ENCODE measurements around the gene ADCY2. TPM values are rescaled to one million over a fixed set of nuclear protein-coding genes. Genes with fewer than 3 reads are reported as not detected.

The ADCY2 gene
- total RNA-seq, 2 donors from 2014 or later = not detected

DNA sequence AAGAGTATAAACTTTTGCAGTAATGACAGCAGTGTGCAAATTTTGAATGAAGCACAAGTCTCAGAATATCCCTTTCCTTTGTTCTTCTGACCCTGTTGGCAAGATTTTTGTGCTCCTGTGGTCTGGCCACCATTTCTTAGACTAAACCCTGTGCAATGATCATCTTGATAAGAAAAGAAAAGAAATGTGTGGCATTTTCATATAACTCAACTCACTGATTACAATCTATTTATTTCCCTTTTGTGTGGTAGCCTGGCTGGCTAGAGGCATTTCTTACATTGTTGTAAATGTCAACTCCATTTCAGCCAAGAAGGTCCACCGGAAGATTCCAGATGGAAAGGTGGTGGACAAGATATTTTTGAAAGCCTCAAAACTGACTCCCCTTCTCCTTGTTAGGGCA lies 41.9 kb downstream of the ADCY2 start:
- no peak for DNase-seq (ENCODE audit: low spot score)
- H3K27ac Mint-ChIP-seq = no peak overlapping the region
- ATAC-seq = no peak

GRCh38 chr5:7445068-7445467 lies 49.1 kb downstream of the ADCY2 start:
- Mint-ChIP-seq H3K27ac (no peak overlapping the region), H3K4me3 (no peak overlapping the region), H3K27me3 (no peaks in the 10 kb centered on the region), H3K36me3 (no peaks in the 10 kb centered on the region), H3K9me3 (no peaks in the 10 kb centered on the region), H3K4me1 (ENCODE audit: low read depth in 2 of 2) (no peaks in the 10 kb centered on the region)
- DNase-seq (ENCODE audit: low spot score) (no peak), ATAC-seq (no peak)

More for the DNA sequence above, 41.9 kb downstream of the ADCY2 start:
- Mint-ChIP-seq H3K9me3 (peaks cover 9% of the 10 kb centered on the region), H3K4me3 (no peak overlapping the region), H3K36me3 (no peaks in the 10 kb centered on the region), H3K27me3 (no peaks in the 10 kb centered on the region), H3K4me1 (ENCODE audit: low read depth in 2 of 2) (no peaks in the 10 kb centered on the region)

DNA sequence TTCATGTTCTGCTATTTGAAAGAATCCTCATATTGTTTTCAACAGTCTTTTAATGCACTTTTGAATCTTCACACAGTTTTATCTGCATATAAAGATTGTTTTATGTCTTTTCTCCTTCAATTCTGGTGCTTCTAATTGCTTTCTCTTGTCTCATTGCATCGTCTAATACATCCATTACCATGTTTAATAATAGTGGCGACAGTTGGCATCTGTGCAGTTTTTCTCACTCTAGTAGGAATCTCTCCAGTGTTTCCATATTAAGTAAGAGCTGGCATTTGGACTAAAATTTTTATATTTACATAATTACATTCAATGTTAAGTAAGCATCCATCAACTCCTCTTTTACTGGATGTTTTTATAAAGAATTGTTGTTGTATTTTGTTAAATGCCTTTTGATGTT lies 49.9 kb downstream of the ADCY2 start:
- no peak for DNase-seq (ENCODE audit: low spot score)

DNA sequence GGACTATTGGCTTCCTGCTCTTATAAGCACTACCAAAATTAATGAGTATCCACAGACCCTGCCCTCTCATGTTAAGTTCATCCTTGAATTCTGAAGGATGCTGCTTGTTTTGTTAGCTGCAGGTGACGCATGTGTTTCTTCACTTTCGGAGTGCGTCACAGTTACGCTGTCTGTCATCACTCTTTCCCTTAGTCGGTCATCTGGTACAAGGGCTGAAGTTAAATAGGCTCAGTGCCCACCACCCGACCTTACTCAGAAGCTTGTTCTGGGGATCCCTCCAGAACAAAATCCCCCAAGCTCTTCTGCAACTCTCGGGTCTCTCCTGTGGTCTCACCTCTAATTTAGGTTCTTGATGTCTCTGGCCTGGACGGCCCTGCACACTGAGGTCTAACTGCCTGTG lies 51.0 kb downstream of the ADCY2 start:
- Mint-ChIP-seq H3K36me3 (no peaks in the 10 kb centered on the region), H3K27ac (no peak overlapping the region), H3K4me3 (no peak overlapping the region), H3K27me3 (no peaks in the 10 kb centered on the region), H3K4me1 (ENCODE audit: low read depth in 2 of 2) (no peaks in the 10 kb centered on the region), H3K9me3 (no peaks in the 10 kb centered on the region)
- no peak for ATAC-seq
- DNase-seq (ENCODE audit: low spot score) = no peak

More for the DNA sequence above, 49.9 kb downstream of the ADCY2 start:
- ATAC-seq = no peak
- H3K36me3 Mint-ChIP-seq = no peaks in the 10 kb centered on the region
- H3K4me1 Mint-ChIP-seq (ENCODE audit: low read depth in 2 of 2) = no peaks in the 10 kb centered on the region
- no peak overlapping the region for H3K27ac Mint-ChIP-seq
- H3K9me3 Mint-ChIP-seq = no peaks in the 10 kb centered on the region
- no peak overlapping the region for H3K4me3 Mint-ChIP-seq
- no peaks in the 10 kb centered on the region for H3K27me3 Mint-ChIP-seq

- DNase-seq (ENCODE audit: low spot score) (no peak), ATAC-seq (no peak)
- Mint-ChIP-seq H3K27me3 (no peaks in the 10 kb centered on the region), H3K9me3 (no peaks in the 10 kb centered on the region), H3K27ac (no peak overlapping the region), H3K36me3 (no peaks in the 10 kb centered on the region), H3K4me3 (no peak overlapping the region), H3K4me1 (ENCODE audit: low read depth in 2 of 2) (no peaks in the 10 kb centered on the region)
These were observed 58.0 kb downstream of the ADCY2 start for GRCh38 chr5:7453947-7454346.

DNA sequence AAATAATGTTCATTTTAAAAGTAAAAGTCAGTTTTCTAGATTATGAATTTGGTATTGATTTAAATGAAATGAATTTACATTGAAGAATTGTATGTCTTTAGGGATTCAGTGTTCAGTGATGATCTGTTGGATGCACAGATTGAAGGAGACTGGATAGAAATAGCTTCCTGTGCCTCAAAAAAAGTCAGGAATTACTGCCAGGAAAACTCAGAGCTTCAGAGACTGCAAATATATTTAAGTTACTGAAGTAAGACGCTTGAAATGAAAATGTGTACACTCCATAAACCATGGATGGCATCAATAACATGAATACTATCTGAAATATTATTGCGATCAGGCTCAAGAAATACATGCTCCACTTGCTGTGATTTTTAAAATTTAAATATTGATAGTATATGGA lies 60.3 kb downstream of the ADCY2 start:
- Mint-ChIP-seq H3K27me3 (no peaks in the 10 kb centered on the region), H3K4me1 (ENCODE audit: low read depth in 2 of 2) (no peaks in the 10 kb centered on the region), H3K36me3 (no peaks in the 10 kb centered on the region), H3K9me3 (no peaks in the 10 kb centered on the region), H3K4me3 (no peak overlapping the region), H3K27ac (no peak overlapping the region)
- ATAC-seq (no peak), DNase-seq (ENCODE audit: low spot score) (no peak)

- H3K36me3 Mint-ChIP-seq = no peaks in the 10 kb centered on the region
- H3K27me3 Mint-ChIP-seq = no peaks in the 10 kb centered on the region
- DNase-seq (ENCODE audit: low spot score) = no peak
- no peak overlapping the region for H3K4me3 Mint-ChIP-seq
- no peaks in the 10 kb centered on the region for H3K4me1 Mint-ChIP-seq (ENCODE audit: low read depth in 2 of 2)
- H3K9me3 Mint-ChIP-seq = no peaks in the 10 kb centered on the region
- no peak for ATAC-seq
- H3K27ac Mint-ChIP-seq = no peak overlapping the region
These were observed 65.4 kb downstream of the ADCY2 start for GRCh38 chr5:7461371-7461770.

DNA sequence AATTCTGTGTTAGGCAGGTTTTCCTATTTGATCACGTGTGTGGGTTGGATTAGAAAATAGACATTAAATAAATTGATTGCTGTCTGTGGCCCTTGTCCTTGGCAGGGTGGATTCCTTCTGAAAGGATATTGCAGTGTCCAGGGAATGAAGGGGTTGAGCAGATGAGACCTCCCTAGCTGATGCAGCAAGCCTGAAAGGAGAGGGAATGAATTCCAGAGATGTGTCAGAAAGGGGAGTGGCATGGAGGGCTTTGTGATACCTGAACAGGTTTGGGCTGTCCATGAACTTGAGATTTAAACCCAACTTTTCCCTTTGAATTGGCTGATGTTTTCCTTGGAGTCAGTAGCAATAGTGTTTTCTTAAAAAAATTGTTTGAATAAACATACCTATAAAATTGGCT lies 66.8 kb downstream of the ADCY2 start:
- Mint-ChIP-seq H3K9me3 (no peaks in the 10 kb centered on the region), H3K4me3 (no peak overlapping the region), H3K4me1 (ENCODE audit: low read depth in 2 of 2) (no peaks in the 10 kb centered on the region), H3K27me3 (no peaks in the 10 kb centered on the region), H3K36me3 (no peaks in the 10 kb centered on the region), H3K27ac (no peak overlapping the region)
- DNase-seq (ENCODE audit: low spot score) = no peak
- no peak for ATAC-seq

GRCh38 chr5:7464182-7464581 lies 68.2 kb downstream of the ADCY2 start:
- H3K27ac Mint-ChIP-seq = no peak overlapping the region
- no peak for ATAC-seq
- no peak overlapping the region for H3K4me3 Mint-ChIP-seq
- H3K9me3 Mint-ChIP-seq = no peaks in the 10 kb centered on the region
- H3K4me1 Mint-ChIP-seq (ENCODE audit: low read depth in 2 of 2) = no peaks in the 10 kb centered on the region
- no peaks in the 10 kb centered on the region for H3K27me3 Mint-ChIP-seq
- DNase-seq (ENCODE audit: low spot score) = no peak
- no peaks in the 10 kb centered on the region for H3K36me3 Mint-ChIP-seq

- Mint-ChIP-seq H3K27ac (no peak overlapping the region), H3K9me3 (peaks cover 5% of the 10 kb centered on the region), H3K4me1 (ENCODE audit: low read depth in 2 of 2) (no peaks in the 10 kb centered on the region), H3K4me3 (no peak overlapping the region), H3K27me3 (no peaks in the 10 kb centered on the region), H3K36me3 (peaks cover 4% of the 10 kb centered on the region)
- no peak for ATAC-seq
- no peak for DNase-seq (ENCODE audit: low spot score)
These were observed 71.2 kb downstream of the ADCY2 start for GRCh38 chr5:7467179-7467578.

DNA sequence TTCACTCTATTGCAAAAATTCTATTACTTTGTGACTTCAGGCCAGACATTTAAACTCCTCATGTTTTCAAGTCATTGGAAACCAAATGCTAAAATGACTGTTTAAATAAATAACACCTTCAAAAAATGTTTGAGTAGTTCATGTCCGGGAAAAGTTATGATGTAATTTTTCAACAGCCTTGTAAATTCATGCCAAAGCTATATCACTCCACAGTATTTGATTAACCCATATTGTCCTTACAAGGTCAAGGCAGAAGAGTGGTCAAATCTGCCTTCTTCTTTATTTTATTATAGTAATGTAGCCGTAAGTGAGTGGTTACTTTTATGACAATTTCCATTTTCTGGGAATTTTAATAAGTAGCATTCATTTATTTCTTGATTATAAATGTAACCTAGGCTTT lies 72.8 kb downstream of the ADCY2 start:
- Mint-ChIP-seq H3K36me3 (peaks cover 4% of the 10 kb centered on the region), H3K4me3 (no peak overlapping the region), H3K27ac (no peak overlapping the region), H3K4me1 (ENCODE audit: low read depth in 2 of 2) (no peaks in the 10 kb centered on the region), H3K27me3 (no peaks in the 10 kb centered on the region), H3K9me3 (peaks cover 9% of the 10 kb centered on the region)
- DNase-seq (ENCODE audit: low spot score) = no peak
- ATAC-seq = no peak

GRCh38 chr5:7471710-7472109 lies 75.8 kb downstream of the ADCY2 start:
- peaks cover 4% of the 10 kb centered on the region for H3K36me3 Mint-ChIP-seq
- no peak overlapping the region for H3K27ac Mint-ChIP-seq
- H3K27me3 Mint-ChIP-seq = no peaks in the 10 kb centered on the region

DNA sequence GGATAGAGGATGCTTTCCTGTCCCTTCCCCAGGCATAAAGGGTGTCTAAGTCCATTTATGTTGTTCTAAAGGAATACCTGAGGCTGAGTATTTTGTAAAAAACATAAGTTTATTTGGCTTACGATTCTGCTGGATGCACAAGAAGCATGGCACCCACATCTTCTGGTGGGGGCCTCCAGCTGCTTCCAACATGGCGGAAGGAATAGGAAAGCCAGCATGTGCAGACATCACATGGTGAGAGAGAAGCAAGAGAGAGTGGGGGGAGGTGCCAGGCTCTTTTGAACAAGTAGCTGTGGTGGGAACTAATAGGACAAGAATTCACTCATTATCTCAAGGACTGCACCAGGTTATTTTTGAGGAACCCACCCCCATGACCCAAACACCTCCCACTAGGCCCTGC lies 77.2 kb downstream of the ADCY2 start:
- no peak overlapping the region for H3K27ac Mint-ChIP-seq
- H3K4me3 Mint-ChIP-seq = no peak overlapping the region
- peaks cover 4% of the 10 kb centered on the region for H3K36me3 Mint-ChIP-seq
- DNase-seq (ENCODE audit: low spot score) = no peak
- H3K27me3 Mint-ChIP-seq = no peaks in the 10 kb centered on the region
- peaks cover 14% of the 10 kb centered on the region for H3K9me3 Mint-ChIP-seq
- no peak for ATAC-seq
- H3K4me1 Mint-ChIP-seq (ENCODE audit: low read depth in 2 of 2) = no peaks in the 10 kb centered on the region

More at GRCh38 chr5:7471710-7472109, 75.8 kb downstream of the ADCY2 start:
- H3K4me3 Mint-ChIP-seq = no peak overlapping the region
- DNase-seq (ENCODE audit: low spot score) = no peak
- peaks cover 14% of the 10 kb centered on the region for H3K9me3 Mint-ChIP-seq
- ATAC-seq = no peak
- H3K4me1 Mint-ChIP-seq (ENCODE audit: low read depth in 2 of 2) = no peaks in the 10 kb centered on the region

- no peaks in the 10 kb centered on the region for H3K27me3 Mint-ChIP-seq
- no peak for DNase-seq (ENCODE audit: low spot score)
- peaks cover 14% of the 10 kb centered on the region for H3K9me3 Mint-ChIP-seq
- no peak overlapping the region for H3K27ac Mint-ChIP-seq
- H3K4me3 Mint-ChIP-seq = no peak overlapping the region
- no peak for ATAC-seq
- H3K36me3 Mint-ChIP-seq = peaks cover 4% of the 10 kb centered on the region
- H3K4me1 Mint-ChIP-seq (ENCODE audit: low read depth in 2 of 2) = no peaks in the 10 kb centered on the region
These were observed 77.8 kb downstream of the ADCY2 start for GRCh38 chr5:7473668-7474215.

- DNase-seq (ENCODE audit: low spot score) = no peak
- ATAC-seq = no peak
- Mint-ChIP-seq H3K27me3 (no peaks in the 10 kb centered on the region), H3K9me3 (peaks cover 14% of the 10 kb centered on the region), H3K4me1 (ENCODE audit: low read depth in 2 of 2) (no peaks in the 10 kb centered on the region), H3K36me3 (peaks cover 4% of the 10 kb centered on the region), H3K4me3 (no peak overlapping the region), H3K27ac (no peak overlapping the region)
These were observed 79.0 kb downstream of the ADCY2 start for GRCh38 chr5:7474821-7475403.

Data from natural killer cell treated with Interleukin-12 subunit alpha and Interleukin-12 subunit beta and Interleukin-15 and Interleukin-18, amount 100 ng/mL, for 72 hours (primary cell).